GM21529 (cell line): ENCODE measurements around the gene ZDHHC18.
A peak's percentile ranks its signal among the peaks of the same experiment; 100 is the strongest.
"Not testable (repeated sequence)": the region's sequence is repeated elsewhere in the genome, so short reads cannot be mapped to it uniquely, and the experiment has no call there.

Experiments
- ATAC-seq: cut with Tn5 transposase; IDR thresholded peaks from one replicate; pipeline ENCODE4 v1.9.1; 2021; ENCODE audit not compliant: unreplicated experiment

ZDHHC18 gene

DNA sequence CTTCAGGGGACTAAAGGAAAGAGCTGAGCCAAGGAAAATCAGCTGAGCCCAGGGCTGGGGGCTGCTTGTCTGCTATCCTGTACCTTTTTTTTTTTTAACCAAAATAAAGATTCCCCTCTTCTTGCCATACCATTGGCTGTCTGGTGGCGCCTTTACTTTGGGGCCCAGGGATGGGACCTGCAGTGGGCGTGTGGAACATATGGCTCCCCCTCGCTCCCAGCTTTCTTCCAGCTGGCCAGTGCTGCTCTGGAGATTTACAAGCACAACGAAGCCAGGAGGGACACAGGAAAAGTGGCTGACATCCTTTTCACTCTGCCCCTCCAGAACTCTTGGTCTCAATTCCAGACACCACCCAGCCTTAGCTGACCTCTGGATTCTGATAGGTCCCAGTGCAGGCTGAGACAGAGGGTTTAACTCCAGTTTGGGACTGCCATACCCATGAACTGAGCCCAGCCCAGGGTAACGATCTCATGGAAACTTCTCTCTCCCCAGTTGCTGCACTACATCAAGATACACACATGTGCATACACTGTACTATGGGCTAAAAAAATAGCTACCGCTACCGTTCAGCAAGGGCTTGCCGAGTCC, 31.1 kb downstream of the ZDHHC18 start:
- ATAC-seq, result no peak

DNA sequence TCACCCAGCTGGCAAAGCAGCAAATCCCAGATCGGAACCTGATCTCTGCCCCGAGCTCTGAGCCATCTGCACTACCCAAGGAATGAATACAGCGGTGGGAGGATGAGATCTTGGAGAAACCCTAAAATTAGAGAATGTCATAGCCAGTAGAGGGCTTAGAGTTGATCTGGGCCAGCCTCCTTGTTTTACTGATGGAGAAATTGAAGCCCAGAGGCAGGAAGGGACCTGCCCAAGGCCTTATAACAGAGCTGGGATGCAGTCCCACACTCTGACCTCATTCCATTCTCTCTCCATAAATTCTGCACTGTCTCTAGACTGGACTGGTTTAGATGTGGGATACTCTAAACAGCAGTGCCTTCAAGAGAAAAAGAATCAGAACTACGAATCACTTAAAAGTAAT, 31.7 kb downstream of the ZDHHC18 start:
- no peak for ATAC-seq

DNA sequence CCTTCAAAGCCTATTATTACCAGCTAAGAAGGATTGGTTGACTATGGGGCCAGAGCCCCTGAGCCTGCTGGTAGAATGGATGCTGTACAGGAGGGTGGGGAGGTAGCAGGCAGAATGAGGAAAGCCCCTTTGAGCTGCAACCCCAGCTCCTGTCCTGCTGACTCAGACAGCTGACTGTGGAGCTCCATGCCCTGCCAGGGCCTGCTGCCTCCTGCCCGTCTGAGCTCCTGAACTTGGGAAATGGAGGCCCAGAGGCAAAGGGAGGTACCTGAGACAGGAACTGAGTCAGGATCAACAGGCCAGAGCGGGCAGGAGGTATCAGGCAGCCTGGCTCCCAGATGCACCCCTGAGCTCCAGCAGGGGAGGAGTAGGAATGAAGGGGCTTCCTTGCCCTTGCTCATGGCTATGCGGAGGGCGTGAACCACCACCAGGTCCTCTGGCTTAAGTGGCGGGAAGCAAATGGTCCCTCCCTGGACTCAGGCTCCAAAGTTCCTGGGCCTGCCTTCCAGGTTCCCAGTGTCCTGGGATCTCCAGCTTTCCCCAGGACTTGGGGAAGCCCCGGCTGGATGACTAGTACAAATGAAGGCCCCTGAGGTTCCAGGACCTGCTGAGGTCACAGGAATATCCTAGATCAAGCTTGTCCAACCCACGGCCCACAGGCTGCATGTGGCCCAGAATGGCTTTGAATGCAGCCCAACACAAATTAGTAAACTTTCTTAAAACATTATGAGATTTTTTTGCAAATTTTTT, 32.6 kb downstream of the ZDHHC18 start:
- ATAC-seq, result no peak

DNA sequence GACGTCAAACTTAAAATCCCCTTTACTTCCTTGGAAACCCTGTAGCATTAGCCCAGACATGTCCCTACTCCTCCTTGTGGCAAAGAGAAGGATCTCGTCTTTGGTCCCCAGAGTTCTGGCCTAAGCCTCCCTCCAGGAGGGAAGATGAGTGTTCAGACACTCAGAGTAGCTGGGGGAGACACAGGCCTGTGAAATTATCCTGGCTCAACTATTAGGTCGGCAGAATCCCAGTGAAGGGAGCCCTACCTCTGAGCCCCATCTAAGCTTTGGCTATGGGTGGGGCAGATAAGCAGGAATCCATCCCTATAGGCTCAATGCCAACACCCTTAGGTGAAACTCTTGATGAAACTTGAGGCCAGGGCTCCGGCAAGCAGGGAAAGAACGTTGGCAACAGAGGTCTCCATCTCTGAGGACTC, 34.8 kb downstream of the ZDHHC18 start:
- ATAC-seq, result no peak

DNA sequence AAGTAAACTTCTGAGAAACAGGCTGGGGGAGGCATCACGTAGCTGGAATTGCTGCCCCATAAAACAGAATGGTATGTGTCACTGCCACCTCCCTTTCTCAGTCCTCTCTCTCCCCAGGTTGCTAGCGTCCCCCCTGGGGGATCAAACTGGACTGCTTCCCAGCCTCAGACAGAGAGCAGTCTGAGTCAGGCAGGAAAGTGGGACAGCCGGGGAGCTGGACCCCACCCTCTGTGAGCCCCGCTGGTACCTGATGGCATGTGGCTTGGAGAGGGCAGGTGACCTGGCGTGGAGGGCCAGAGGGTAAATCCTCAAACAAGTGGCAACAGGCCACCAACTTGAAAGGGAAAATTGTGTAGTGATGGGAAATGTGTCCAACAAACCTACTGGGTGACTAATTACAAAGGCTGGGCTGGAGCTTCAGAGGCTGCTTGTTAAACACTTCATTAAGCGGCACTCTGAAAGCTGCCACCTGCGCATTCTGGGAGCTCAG, 35.4 kb downstream of the ZDHHC18 start:
- ATAC-seq, result no peak

DNA sequence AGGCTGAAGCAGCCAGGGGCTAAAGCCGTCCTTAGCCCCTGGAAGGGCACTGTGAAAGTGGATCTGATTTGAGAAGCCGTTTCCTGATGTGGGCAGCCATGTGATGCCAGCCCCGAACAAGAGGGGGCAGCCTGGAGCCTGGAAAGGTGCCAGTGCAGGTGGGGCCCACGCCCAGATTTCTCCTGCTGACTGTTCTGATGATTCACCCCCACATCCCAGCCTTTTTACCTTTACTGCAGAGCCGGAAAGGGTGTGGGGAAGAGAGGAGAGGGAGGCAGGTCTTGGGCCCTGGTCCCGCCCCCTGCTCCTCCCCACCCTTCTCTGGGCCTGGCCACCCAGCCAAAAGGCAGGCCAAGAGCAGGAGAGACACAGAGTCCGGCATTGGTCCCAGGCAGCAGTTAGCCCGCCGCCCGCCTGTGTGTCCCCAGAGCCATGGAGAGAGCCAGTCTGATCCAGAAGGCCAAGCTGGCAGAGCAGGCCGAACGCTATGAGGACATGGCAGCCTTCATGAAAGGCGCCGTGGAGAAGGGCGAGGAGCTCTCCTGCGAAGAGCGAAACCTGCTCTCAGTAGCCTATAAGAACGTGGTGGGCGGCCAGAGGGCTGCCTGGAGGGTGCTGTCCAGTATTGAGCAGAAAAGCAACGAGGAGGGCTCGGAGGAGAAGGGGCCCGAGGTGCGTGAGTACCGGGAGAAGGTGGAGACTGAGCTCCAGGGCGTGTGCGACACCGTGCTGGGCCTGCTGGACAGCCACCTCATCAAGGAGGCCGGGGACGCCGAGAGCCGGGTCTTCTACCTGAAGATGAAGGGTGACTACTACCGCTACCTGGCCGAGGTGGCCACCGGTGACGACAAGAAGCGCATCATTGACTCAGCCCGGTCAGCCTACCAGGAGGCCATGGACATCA, 36.5 kb downstream of the ZDHHC18 start, which contains the start of gene SFN:
TSS of gene SFN (plus strand) at position 369 of the 904 bp plus-strand sequence. CDS start at position 433, 64 bp downstream.
- ATAC-seq, result no peak

DNA sequence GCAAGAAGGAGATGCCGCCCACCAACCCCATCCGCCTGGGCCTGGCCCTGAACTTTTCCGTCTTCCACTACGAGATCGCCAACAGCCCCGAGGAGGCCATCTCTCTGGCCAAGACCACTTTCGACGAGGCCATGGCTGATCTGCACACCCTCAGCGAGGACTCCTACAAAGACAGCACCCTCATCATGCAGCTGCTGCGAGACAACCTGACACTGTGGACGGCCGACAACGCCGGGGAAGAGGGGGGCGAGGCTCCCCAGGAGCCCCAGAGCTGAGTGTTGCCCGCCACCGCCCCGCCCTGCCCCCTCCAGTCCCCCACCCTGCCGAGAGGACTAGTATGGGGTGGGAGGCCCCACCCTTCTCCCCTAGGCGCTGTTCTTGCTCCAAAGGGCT, 37.2 kb downstream of the ZDHHC18 start:
- ATAC-seq, result no peak

DNA sequence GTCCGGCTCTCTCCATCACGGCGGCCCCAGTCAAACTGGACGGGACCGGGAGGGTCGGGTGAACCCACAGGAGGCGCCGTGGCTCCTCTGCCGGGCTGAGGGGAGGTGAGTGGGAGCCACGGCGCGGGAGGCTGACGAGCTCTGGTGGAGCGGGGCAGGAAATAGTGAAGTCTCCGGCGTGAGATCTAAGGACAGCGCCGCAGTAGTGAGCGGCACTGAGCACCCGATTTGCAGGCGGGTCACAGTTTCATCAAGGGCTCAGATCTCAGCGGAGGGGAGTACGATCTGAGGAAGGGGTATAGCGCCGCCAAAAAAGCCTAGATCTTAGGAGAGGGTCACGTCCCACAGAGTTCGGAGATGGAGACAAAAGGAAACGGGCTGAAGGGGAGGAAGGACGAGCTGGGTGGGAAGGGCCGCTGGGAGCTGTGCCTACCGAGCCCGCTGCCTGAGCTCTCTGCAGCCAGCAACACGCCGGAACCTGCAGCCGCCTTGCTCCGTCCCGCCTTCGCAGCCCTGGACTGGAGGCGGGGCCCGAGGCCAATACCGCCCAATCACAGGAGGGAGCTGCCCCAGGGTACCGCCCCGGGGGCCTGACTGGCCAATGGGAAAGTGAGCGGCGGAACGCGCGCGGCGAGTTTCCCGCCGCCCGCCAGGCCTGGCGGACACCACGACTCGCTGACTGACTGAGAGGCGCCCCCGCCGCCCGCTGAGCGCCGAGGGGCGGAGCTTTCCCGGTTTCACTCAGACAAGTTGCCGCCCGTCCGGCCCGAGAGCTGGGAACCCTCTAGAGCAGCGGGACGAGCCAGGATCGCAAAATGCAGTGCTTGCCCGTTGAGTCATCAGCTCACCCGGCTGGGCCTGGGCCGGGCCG, 38.4 kb downstream of the ZDHHC18 start:
- peak; percentile 88 for ATAC-seq

DNA sequence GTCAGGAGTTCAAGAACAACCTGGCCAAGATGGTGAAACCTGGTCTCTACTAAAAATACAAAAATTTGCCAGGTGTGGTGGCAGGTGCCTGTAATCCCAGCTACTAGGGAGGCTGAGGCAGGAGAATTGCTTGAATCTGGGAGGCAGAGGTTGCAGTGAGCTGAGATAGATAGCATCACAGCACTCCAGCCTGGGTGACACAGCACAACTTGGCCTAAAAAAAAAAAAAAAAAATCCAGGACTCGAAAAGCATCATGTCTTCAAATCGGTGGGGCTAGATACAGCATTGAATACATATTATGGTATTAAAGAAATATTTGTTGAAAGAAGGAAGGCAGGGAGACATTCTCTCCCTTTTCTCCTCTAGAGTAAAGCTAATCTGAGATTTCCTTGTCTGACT, 46.6 kb downstream of the ZDHHC18 start:
- not testable (repeated sequence) for ATAC-seq

DNA sequence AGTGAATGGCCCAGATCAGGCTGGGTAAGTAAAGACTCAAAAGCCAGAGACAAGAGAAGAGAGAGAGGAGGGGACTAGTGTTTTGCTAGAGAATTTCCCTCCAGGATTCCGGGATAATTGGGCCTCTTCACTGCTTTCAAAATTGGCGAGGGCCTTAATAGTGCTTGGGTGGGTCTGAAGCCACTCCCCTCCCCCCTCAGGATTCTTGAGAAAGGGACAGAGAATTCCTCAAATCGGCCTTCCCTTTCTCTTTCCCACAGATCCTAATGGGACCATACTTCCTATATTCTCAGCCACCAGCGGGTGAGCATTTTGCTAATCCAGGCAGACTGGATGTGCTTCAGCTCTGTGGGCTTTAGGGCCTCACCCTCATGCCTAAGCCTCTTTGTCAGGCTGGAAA, 48.4 kb downstream of the ZDHHC18 start:
- ATAC-seq, result no peak

DNA sequence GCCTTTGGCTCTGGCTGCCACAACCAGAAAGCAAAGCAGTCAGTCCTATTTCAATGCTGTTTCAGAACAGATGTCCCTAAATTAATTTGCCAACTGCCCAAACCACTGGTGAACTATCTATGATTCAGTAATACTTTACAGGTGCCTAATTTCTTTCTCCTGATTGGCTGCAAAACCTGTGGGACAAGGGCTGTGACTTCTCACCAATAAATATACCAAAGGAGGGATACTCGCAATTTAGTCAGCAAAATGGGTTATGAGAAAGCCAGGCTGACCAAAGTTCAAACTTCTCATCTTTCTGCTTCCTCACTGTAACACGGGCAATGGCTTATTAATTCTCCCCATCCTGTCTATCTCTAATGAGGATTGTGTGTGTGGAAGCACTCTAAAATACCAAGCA, 50.8 kb downstream of the ZDHHC18 start:
- ATAC-seq, result no peak

DNA sequence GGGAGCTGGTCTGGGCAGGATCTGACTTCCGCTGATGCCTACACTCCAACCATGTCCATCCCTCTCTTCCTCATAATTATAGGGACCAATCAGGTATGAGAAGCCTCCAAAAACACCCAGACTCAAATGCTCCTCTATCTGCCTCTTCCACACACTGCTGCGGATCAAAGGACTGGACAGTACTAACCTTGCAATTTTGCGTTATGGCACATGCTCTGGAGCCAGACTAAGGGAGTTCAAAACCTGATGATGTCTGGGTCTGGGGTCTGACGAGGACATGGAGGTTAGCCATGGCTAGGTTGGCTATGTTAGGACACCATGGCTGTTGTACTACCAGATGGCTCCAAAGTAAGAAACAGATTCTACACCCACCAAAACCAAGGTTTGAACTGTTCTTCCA, 53.3 kb downstream of the ZDHHC18 start:
- ATAC-seq, result no peak

DNA sequence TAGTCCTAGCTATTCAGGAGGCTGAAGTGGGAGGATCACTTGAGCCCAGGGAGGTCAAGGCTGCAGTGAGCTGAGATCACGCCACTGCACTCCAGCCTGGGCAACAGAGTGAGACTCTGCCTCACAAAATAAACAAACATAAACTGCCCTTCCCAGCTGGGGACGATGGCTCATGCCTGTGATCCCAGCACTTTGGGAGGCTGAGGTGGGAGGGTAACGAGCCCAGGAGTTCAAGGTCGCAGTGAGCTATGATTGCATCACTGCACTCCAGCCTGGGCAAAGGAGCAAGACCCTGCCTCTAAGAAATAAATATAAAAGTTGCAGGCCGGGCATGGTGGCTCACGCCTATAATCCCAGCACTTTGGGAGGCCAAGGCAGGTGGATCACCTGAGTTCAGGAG, 55.1 kb downstream of the ZDHHC18 start:
- not testable (repeated sequence) for ATAC-seq

DNA sequence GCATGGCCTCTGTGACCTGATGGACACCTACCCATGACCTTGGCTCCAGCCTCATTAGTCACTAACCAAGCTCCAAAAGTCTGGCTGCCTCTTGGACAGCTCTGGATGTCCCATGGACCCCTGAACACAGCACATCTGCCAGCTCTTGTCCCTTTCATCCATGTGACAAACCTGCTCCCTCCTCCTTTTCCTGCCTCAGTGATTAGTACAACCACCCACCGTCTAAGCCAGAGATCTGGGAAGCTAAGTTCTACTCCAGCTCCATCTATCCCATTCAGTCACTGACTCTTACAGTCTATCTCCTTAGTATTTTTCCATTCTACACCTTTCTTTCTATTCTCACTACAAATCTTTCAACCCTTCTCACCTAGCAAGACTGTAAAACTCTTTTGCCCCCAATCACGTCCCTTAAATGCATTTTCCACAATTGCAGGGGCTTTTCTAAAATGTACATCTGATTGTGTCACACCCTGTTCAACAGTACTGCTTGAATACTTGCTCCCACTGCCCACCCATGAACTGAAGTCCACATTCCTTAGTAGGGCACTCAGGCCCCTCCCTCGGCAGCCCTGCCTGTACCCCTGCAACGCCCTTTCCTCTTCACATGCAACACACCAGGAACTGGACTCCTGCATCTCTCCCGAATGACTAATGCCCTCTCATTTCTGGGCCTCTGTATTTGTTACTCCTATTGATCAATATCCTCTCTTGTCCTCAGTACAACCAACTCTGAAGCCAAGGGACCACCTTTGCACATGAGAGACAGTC, 56.4 kb downstream of the ZDHHC18 start:
- no peak for ATAC-seq

DNA sequence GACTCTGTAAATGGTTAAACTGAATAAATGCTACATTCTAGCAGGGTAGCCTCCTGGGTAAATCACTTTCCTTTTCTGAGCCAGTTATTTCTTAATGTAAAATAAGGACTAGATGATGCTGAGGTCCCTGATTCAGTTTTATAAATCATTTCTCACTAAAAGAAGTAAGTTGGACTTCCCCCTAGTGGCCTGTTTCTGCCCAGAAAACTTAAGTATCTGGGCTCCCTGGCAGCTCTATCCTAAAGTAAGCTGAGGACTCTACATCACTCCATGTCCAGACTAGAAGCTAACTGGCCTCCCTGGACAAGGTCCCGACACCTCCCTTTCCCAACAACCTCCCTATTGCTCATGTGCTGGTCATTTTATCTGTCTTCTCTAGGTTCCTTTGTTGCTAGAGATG, 60.6 kb downstream of the ZDHHC18 start:
- ATAC-seq, result no peak

DNA sequence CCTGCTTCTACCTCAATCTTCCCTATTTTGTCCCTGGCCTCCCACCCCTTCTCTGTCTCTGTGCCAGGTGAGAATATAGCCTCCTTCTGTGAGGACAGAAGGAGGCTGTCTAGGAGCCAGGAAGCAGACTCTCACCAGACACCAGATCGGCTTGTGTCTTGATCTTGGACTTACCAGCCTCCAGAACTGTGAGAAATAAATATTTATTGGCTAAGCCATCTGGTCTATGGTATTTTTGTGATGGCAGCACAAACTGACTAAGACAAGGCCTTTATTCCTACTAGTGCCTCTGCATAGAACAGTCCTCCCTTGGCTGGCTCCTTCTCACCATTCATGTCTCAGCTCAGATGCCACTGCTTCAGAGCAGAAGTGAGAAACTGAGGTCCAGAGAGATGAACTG, 61.7 kb downstream of the ZDHHC18 start:
- no peak for ATAC-seq

DNA sequence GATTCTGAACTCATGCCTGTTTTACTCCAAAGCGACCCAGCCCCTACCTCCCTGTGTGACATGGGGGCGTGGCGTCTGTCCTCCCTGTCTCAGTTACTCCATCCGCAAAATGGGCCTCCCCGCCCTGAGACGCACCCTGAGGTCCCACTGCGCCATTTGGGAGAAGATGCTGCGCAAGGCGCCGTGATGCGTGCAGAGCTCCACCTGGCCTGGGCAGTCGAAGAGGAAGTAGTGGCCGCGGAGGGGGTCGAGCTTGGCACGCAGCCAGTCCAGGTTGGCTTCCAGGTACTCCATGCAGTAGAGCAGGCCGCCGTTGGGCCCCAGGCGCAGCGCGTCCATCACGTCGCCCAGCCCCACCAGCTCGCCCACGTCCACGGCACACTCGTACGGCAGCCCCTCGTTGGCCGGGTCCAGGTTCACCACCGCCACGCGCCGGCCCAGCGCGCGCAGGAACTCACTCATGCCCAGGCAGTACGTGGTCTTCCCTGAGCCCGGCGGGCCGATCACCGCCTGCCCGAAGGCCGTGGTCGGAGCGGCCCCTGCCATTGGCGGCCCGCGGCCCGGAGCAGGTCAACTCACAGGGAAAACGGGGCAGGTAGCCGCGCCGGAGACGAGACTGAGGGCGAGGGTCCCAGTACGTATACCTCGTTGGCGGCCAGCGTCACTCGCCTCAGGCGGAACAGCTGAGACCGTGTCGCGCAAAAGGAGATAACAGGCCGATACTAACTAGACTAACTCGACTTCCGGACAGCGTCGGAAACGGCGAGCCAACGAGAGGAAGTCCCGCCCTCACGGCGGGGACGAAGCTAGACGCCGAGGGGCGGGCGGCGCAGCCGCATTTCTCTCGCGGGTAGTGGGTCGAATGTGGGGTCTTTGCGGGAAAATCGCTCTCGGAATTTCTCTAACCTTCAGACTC, 63.3 kb downstream of the ZDHHC18 start, which contains the start of gene GPN2:
TSS of gene GPN2 (minus strand) at position 733 of the 916 bp plus-strand sequence. CDS start at position 546, 187 bp downstream.
- peak; percentile 90 for ATAC-seq

DNA sequence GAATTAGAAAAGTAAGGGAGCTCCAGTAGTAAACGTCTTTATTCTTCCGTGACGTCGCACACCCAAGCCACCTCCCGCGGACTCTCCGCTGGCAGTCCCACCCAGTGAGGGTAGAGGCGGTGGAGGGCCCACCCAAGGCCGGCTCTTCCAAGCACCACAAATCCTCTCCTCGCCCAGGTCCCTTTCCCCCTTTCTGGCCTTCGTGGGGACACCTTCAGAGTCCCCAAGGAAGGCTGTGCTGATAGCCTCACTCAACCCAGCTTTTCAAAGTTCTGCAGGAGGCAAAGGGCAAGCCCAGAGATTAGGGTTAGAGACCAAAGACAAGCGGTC, 63.9 kb downstream of the ZDHHC18 start:
- ATAC-seq, result peak; percentile 14

DNA sequence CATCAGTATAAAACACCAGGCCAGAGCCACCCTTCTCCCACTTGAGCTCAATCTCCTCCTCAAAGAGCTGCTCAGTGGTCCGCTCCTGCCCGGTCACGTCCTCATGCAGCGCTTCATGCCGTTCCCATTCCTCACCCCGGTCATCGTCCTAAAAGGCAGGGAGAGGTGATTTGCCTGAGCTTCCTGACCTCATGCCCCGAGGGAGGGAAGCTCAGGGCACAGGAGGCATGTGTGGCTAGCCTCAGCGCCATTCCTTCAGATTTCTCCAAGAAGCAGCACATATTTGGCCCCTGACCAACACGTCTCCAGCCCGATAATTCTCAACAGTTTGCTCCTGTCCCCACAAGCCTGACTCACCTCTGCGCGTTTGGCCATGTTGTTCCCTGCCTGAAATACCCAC, 67.8 kb downstream of the ZDHHC18 start:
- no peak for ATAC-seq
